Measurements from ENCODE around the gene IKZF4.
"Not testable (repeated sequence)": the region's sequence is repeated elsewhere in the genome, so short reads cannot be mapped to it uniquely, and the experiment has no call there.

DNA sequence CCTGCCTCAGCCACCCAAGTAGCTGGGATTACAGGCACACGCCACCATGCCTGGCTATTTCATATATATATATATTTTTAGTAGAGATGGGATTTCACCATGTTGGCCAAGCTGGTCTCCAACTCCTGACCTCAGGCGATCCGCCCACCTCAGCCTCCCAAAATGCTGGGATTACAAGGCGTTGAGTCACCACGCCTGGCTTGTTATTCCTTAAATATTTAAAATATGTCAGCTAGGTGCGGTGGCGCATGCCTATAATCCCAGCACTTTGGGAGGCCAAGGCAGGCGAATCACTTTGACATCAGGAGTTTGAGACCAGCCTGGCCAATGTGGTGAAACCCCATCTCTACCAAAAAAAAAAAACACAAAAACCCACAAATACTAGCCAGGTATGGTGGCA, 39.1 kb downstream of the IKZF4 start:
- TF ChIP-seq, protein P1, sequence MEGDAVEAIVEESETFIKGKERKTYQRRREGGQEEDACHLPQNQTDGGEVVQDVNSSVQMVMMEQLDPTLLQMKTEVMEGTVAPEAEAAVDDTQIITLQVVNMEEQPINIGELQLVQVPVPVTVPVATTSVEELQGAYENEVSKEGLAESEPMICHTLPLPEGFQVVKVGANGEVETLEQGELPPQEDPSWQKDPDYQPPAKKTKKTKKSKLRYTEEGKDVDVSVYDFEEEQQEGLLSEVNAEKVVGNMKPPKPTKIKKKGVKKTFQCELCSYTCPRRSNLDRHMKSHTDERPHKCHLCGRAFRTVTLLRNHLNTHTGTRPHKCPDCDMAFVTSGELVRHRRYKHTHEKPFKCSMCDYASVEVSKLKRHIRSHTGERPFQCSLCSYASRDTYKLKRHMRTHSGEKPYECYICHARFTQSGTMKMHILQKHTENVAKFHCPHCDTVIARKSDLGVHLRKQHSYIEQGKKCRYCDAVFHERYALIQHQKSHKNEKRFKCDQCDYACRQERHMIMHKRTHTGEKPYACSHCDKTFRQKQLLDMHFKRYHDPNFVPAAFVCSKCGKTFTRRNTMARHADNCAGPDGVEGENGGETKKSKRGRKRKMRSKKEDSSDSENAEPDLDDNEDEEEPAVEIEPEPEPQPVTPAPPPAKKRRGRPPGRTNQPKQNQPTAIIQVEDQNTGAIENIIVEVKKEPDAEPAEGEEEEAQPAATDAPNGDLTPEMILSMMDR (IDR thresholded peaks at IDR 0.05) = not testable (repeated sequence)
- not testable (repeated sequence) for TF ChIP-seq POLR2A, POLR2AphosphoS5 (IDR thresholded peaks at IDR 0.05)
